HepG2 (cell line): ENCODE data around the gene CAMK2G. TPM values are rescaled to one million over a fixed set of nuclear protein-coding genes. Genes with fewer than 3 reads are reported as not detected.

Experiments
- ATAC-seq: fragments of 200-7000 bp; cut with Tn5 transposase; 3 replicates; pipeline ENCODE4 v1.9.1; 2020; ENCODE audit warnings: mild to moderate bottlenecking, moderate library complexity
- BruUV-seq: library from RNA; stranded (reverse); fragments of 400-500 nt; replicated peaks from 2 replicates; lab custom pipeline; 2021; lab: Mats Ljungman, UMichigan
- CTCF ChIA-PET: fragments of 300-600 bp; formaldehyde crosslinking; extraction: SDS; loops from one replicate; lab custom pipeline; 2021; ENCODE audit warnings: low total read pairs, inconsistent platforms, low intra/inter-chr PET ratio; lab: Yijun Ruan, JAX
- POLR2A ChIA-PET: fragments of 350-600 bp; sonication (Branson Sonifier 250); formaldehyde crosslinking; loops from one replicate; lab custom pipeline; 2020; ENCODE audit warnings: antibody characterized with exemption, inconsistent platforms; lab: Yijun Ruan, JAX
- DNase-seq: peaks from one replicate; pipeline ENCODE4 v3.0.0-alpha.2; 2015; ENCODE audit warnings: low spot score
- FAIRE-seq: peaks from 3 replicates; lab custom pipeline; 2011; peaks lifted over from hg19 to GRCh38; lab: Jason Lieb, UNC
- H2AFZ ChIP-seq: one replicate; pipeline ENCODE4 v1.6.1; 2011; ENCODE audit warnings: low read length, inconsistent platforms
- H3K27ac ChIP-seq: fragments of 300-600 bp; 3 replicates; pipeline ENCODE4 v1.8.0; 2011; ENCODE audit warnings: mixed run types, mild to moderate bottlenecking, mixed read lengths, low read length, inconsistent platforms; ENCODE audit not compliant: insufficient read depth; ENCODE audit errors: extremely low read length
- H3K27me3 ChIP-seq, 2 experiments: fragments of 200-600 bp in 1 of 2; 2 replicates in 1 of 2; 3 replicates in 1 of 2; pipeline versions ENCODE4 v1.6.0 to v1.8.0; 2011; ENCODE audit warnings: low read length in 2 of 2, mild to moderate bottlenecking in 2 of 2, moderate library complexity in 2 of 2, inconsistent platforms in 1 of 2; ENCODE audit not compliant: insufficient read depth in 2 of 2, control insufficient read depth in 1 of 2
- H3K36me3 ChIP-seq, 2 experiments: fragments of 200-600 bp in 1 of 2; replicated peaks in 1 of 2; 2 replicates in 1 of 2; 3 replicates in 1 of 2; pipeline versions ENCODE4 v1.5.1 to v1.8.0; 2011; ENCODE audit warnings: low read length in 2 of 2, inconsistent platforms in 1 of 2; ENCODE audit not compliant: insufficient read depth in 2 of 2, control insufficient read depth in 1 of 2
- H3K4me1 ChIP-seq: 2 replicates; pipeline ENCODE4 v1.5.1; 2012; ENCODE audit warnings: low read length, inconsistent platforms; ENCODE audit not compliant: insufficient read depth
- H3K4me2 ChIP-seq: 2 replicates; pipeline ENCODE4 v1.6.0; 2011; ENCODE audit warnings: low read depth, low read length, inconsistent platforms
- H3K4me3 ChIP-seq, 3 experiments: fragments of 200-600 bp in 1 of 3; sonication (generic), shearing (Covaris generic) in 1 of 3; replicated peaks in 1 of 3; 2 replicates each; pipeline ENCODE4 v1.5.1; 2011 to 2016; ENCODE audit warnings: low read length in 3 of 3, inconsistent platforms in 2 of 3, low read depth in 2 of 3, mild to moderate bottlenecking in 2 of 3, control low read depth in 1 of 3, mixed read lengths in 1 of 3; ENCODE audit not compliant: insufficient read depth in 1 of 3
- H3K79me2 ChIP-seq: one replicate; pipeline ENCODE4 v1.6.1; 2011; ENCODE audit warnings: low read length, inconsistent platforms; ENCODE audit not compliant: insufficient read depth
- H3K9ac ChIP-seq: 2 replicates; pipeline ENCODE4 v1.6.0; 2011; ENCODE audit warnings: mild to moderate bottlenecking, low read depth, low read length, inconsistent platforms; ENCODE audit not compliant: insufficient read depth
- H3K9me3 ChIP-seq: 2 replicates; pipeline ENCODE4 v1.5.1; 2012; ENCODE audit warnings: mild to moderate bottlenecking, low read length
- H4K20me1 ChIP-seq: 2 replicates; pipeline ENCODE4 v1.6.0; 2011; ENCODE audit warnings: inconsistent platforms, mild to moderate bottlenecking, low read length, moderate library complexity; ENCODE audit not compliant: insufficient read depth
- AGO2 ChIP-seq: fragments of 200-400 bp; formaldehyde crosslinking; optimal IDR thresholded peaks from 2 replicates; pipeline ENCODE3; 2017; ENCODE audit warnings: mild to moderate bottlenecking, low read depth, low read length, moderate library complexity
- BCLAF1 ChIP-seq: fragments of 450-650 bp; IDR thresholded peaks from 2 replicates; pipeline ENCODE4 v1.6.1; 2017; ENCODE audit warnings: mild to moderate bottlenecking
- JUND ChIP-seq: sonication (generic); formaldehyde crosslinking; IDR thresholded peaks from 2 replicates; pipeline ENCODE4 v1.8.0; 2022; ENCODE audit warnings: mild to moderate bottlenecking, missing genetic modification reagents
- NBN ChIP-seq: fragments of 450-650 bp; conservative IDR thresholded peaks from 2 replicates; pipeline ENCODE4 v1.6.1; 2017
- POLR2A ChIP-seq, 2 experiments: IDR thresholded peaks; 2 replicates each; pipeline ENCODE4 v1.6.1; 2011; ENCODE audit warnings: low read depth in 2 of 2, low read length in 2 of 2, mild to moderate bottlenecking in 1 of 2, moderate library complexity in 1 of 2; ENCODE audit not compliant: insufficient read depth in 1 of 2
- POLR2G ChIP-seq: fragments of 200-400 bp; formaldehyde crosslinking; IDR thresholded peaks from 2 replicates; pipeline ENCODE4 v1.6.1; 2018; ENCODE audit warnings: mild to moderate bottlenecking, low read depth, low read length, moderate library complexity
- STAT5B ChIP-seq: sonication (generic); formaldehyde crosslinking; IDR thresholded peaks from 2 replicates; pipeline ENCODE4 v1.4.0; 2020; ENCODE audit warnings: missing genetic modification reagents
- ZNF562 ChIP-seq: sonication (generic); formaldehyde crosslinking; IDR thresholded peaks from 2 replicates; pipeline ENCODE4 v1.8.0; 2022; ENCODE audit warnings: missing genetic modification reagents, borderline replicate concordance
- ZNF775 ChIP-seq: sonication (generic); formaldehyde crosslinking; IDR thresholded peaks from 2 replicates; pipeline ENCODE4 v1.4.0; 2020; ENCODE audit warnings: missing genetic modification reagents, mild to moderate bottlenecking, moderate library complexity, borderline replicate concordance
- ZNF850 ChIP-seq: sonication (generic); formaldehyde crosslinking; conservative IDR thresholded peaks from 2 replicates; pipeline ENCODE4 v1.9.0; 2021; ENCODE audit warnings: mild to moderate bottlenecking, missing genetic modification reagents
- WGBS: methylation state at CpG from one replicate; pipeline ENCODE4 v1.1.6; 2017; ENCODE audit warnings: low lambda C conversion rate; 5-methylcytosine and 5-hydroxymethylcytosine counted together
- in situ Hi-C: cut with HindIII; loops from 2 replicates; pipeline ENCODE4 v1.10.0; 2017; ENCODE audit warnings: low pct_unique_long_range_greater_than_20kb; ENCODE audit not compliant: extremely low pct_ligation_motif_present
- intact Hi-C: fragments of 100-400 bp; cut with micrococcal nuclease; formaldehyde crosslinking; loops from one replicate; pipeline ENCODE4 v1.10.0; 2022; ENCODE audit not compliant: unreplicated experiment
- polyA plus RNA-seq, 8 experiments: library from polyadenylated mRNA; depleted of rRNA in 3 of 8; stranded (reverse) in 7 of 8; unstranded in 1 of 8; fragments of >200 nt; fragmentation: Illumina TruSeq in 4 of 8; extraction: Trizol in 4 of 8; gene quantifications; 2 replicates each; pipeline versions ENCODE4 v1.2.1 to v1.2.3, GENCODE V29; 2011 to 2016; ENCODE audit warnings: low read depth in 4 of 8, missing spikeins in 1 of 8, mixed read lengths in 1 of 8; ENCODE audit not compliant: insufficient read depth in 1 of 8
- total RNA-seq, 5 experiments: library from RNA; depleted of rRNA; stranded (reverse); fragments of >200 nt; fragmentation: Illumina TruSeq; extraction: Trizol; gene quantifications; 2 replicates each; pipeline ENCODE4 v1.2.3, GENCODE V29; 2016; ENCODE audit warnings: low read depth in 1 of 5

Gene CAMK2G
- total and polyA plus RNA-seq, 2 of the 13 experiments (the other 11 are each of a cell fraction or from before 2014, with no cell fraction given): 15.9 to 18.8 TPM

GRCh38 chr10:73802276-73802991, 71.9 kb downstream of the CAMK2G start:
- H3K79me2 ChIP-seq: no peaks in the 10 kb centered on the region
- POLR2A ChIA-PET: no interaction called here
- no peak for DNase-seq
- no peaks in the 10 kb centered on the region for H3K4me1 ChIP-seq
- no peak overlapping the region for H3K9ac ChIP-seq
- no peak for TF ChIP-seq POLR2G
- peak in 1 of 2 experiments; percentile 10; a peak in 1 of 4 replicates for TF ChIP-seq POLR2A (IDR thresholded peaks at IDR 0.05; ENCODE audit: insufficient read depth in 1 of 2, low read depth in 2 of 2, low read length in 2 of 2)
- TF ChIP-seq, all 625 proteins: peak for 1
- Histone ChIP-seq H3K27me3 (no peaks in the 10 kb centered on the region), H3K27ac (no peak overlapping the region), H3K9me3 (no peaks in the 10 kb centered on the region), H3K4me2 (no peak overlapping the region), H3K36me3 (peaks cover 29 to 78% of the 10 kb centered on the region in 2 experiments), H4K20me1 (no peaks in the 10 kb centered on the region), H2AFZ (no peak overlapping the region), H3K4me3 (no peak overlapping the region)
- TSS peak; percentile 18 for BruUV-seq
- in situ Hi-C loops (no loop called here), intact Hi-C loops (no loop called here)
- 95% methylated on average over 11 of the region's 11 CpGs for WGBS
- CTCF ChIA-PET: no interaction called here
- ATAC-seq (peak; percentile 6; the same call in 1 of the 3 replicates), FAIRE-seq (no peak)

DNA sequence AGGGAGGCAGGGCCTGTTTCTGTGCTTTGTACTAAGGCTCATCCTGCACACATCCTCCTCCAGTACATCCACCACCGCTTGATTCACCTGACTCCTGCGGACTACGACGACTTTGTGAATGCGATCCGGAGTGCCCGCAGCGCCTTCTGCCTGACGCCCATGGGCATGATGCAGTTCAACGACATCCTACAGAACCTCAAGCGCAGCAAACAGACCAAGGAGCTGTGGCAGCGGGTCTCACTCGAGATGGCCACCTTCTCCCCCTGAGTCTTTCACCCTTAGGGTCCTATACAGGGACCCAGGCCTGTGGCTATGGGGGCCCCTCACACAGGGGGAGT, 73.1 kb downstream of the CAMK2G start:
- POLR2A ChIA-PET: interaction anchor here (0.6 kb wide), 1 partner anchor 8 kb away, joined by 3 read pairs; no protein-coding TSS in a partner anchor
- DNase-seq (no peak), FAIRE-seq (no peak), ATAC-seq (no peak)
- no TSS peak for BruUV-seq
- in situ Hi-C loops: no loop called here
- H3K4me2 ChIP-seq: no peak overlapping the region
- peaks cover 29 to 78% of the 10 kb centered on the region in 2 experiments for H3K36me3 ChIP-seq
- H3K79me2 ChIP-seq: no peaks in the 10 kb centered on the region
- 96% methylated on average over 13 of the region's 13 CpGs for WGBS
- no peaks in the 10 kb centered on the region for H3K4me1 ChIP-seq
- H3K9me3 ChIP-seq: no peaks in the 10 kb centered on the region
- intact Hi-C loops: no loop called here
- no peak overlapping the region for H3K4me3 ChIP-seq
- no peaks in the 10 kb centered on the region; the same call in 1 of the 2 replicates for H4K20me1 ChIP-seq
- H2AFZ ChIP-seq: no peak overlapping the region
- H3K27ac ChIP-seq: no peak overlapping the region
- CTCF ChIA-PET: no interaction called here
- H3K9ac ChIP-seq: no peak overlapping the region
- H3K27me3 ChIP-seq: no peaks in the 10 kb centered on the region
- TF ChIP-seq JUND (no peak), ZNF562 (CRISPR knock-in tag) (no peak), ZNF775 (CRISPR knock-in tag) (no peak), NBN (no peak), POLR2A (IDR thresholded peaks at IDR 0.05; ENCODE audit: insufficient read depth in 1 of 2, low read depth in 2 of 2, low read length in 2 of 2) (peak in 1 of 2 experiments; percentile 49; a peak in 2 of 4 replicates), AGO2 (peak; percentile 64), BCLAF1 (no peak), ZNF850 (CRISPR knock-in tag) (no peak), STAT5B (CRISPR knock-in tag) (no peak)
